Activated T-cell treated with anti-CD3 and anti-CD28 coated beads, Interleukin-2, amount 50 U/mL, for 4 hours (primary cell): ENCODE results near the gene TBK1. TPM values are rescaled to one million over a fixed set of nuclear protein-coding genes. Genes with fewer than 3 reads are reported as not detected.

Experiments
- ATAC-seq, 2 donors: fragments of 200-7000 bp; cut with Tn5 transposase; one replicate each; pipeline ENCODE4 v1.10.0; 2021
- DNase-seq: peaks from one replicate; pipeline ENCODE4 v3.0.0-alpha.2; 2020
- H3K27me3 Mint-ChIP-seq: one replicate; pipeline ENCODE4 v1.8.0; 2021; ENCODE audit warnings: low read depth, mixed read lengths
- H3K36me3 Mint-ChIP-seq: one replicate; pipeline ENCODE4 v1.8.0; 2022; ENCODE audit warnings: mixed read lengths; ENCODE audit not compliant: insufficient read depth
- H3K4me1 Mint-ChIP-seq: one replicate; pipeline ENCODE4 v1.8.0; 2021; ENCODE audit warnings: low read depth, mixed read lengths
- H3K4me3 Mint-ChIP-seq: one replicate; pipeline ENCODE4 v1.8.0; 2021; ENCODE audit warnings: mild to moderate bottlenecking, moderate library complexity, mixed read lengths
- H3K9me3 Mint-ChIP-seq: one replicate; pipeline ENCODE4 v1.8.0; 2021; ENCODE audit warnings: mixed read lengths
- total RNA-seq, 3 donors: library from RNA; stranded (reverse); gene quantifications; one replicate each; pipeline ENCODE4 v1.2.1, GENCODE V29; 2021

Gene TBK1
- total RNA-seq, 3 donors from 2014 or later: 15.1 to 20.5 (median 15.4) TPM

DNA sequence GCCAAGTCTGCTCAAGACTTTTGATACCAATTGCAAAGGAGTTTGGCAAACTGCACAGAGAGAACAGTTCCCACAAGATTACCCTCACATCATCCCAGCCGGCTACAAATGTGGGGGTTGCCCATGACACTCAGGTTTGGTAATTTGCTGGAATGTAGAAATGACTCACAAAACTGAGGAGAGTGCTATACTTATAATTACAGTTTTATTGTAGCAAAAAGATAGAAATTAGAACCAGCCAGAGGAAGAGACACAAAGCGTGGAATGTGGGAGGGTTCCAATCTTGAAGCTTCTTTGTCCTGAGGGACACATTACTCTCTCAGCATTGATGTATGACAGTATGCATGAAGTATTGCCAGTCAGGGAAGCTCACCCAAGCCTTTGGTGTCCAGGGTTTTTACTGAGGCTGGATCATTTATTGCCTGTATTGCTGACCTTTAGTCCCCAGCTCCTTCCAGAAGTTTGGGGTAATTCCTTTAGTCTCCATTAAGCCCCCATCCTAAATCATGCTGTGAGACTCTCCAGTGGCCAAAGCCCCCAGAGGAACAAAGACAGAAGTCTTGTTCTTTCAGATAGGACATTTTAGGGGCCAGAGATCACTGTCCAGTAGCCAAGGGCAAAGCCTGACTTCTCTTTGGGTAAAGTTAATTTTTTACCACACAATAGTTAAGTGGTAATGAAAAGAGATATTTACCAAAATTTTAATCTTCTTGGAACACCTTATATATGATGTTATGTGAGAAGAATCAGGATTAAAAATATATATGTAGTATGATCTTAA lies 9.9 kb downstream of the TBK1 start:
- Mint-ChIP-seq H3K4me3 (no peak overlapping the region), H3K4me1 (peaks cover 27% of the 10 kb centered on the region), H3K9me3 (no peaks in the 10 kb centered on the region), H3K36me3 (peaks cover 25% of the 10 kb centered on the region), H3K27me3 (no peaks in the 10 kb centered on the region)
- DNase-seq (no peak), ATAC-seq (no peak)

DNA sequence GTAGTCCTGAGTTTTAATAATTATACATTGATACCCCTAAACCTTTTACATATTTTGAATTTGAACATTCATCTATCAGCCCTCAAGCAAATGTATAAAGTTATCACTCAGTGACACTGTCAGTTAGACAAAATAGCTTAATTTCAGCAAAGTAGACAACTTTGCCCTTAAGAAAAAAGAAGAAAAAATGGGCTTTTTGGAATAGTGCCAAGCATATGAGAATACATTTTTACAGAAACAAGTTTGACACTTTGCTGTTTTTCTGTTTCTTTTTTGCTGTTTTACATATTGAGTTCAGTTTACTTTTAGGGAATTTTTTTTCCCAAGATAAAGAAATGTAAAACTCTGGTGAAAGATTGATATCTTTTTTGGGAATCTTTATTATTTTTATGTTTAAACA lies 14.3 kb downstream of the TBK1 start:
- Mint-ChIP-seq H3K4me3 (no peak overlapping the region), H3K27me3 (no peaks in the 10 kb centered on the region), H3K36me3 (peaks cover 33% of the 10 kb centered on the region), H3K4me1 (no peaks in the 10 kb centered on the region), H3K9me3 (no peaks in the 10 kb centered on the region)
- no peak for DNase-seq
- no peak for ATAC-seq

DNA sequence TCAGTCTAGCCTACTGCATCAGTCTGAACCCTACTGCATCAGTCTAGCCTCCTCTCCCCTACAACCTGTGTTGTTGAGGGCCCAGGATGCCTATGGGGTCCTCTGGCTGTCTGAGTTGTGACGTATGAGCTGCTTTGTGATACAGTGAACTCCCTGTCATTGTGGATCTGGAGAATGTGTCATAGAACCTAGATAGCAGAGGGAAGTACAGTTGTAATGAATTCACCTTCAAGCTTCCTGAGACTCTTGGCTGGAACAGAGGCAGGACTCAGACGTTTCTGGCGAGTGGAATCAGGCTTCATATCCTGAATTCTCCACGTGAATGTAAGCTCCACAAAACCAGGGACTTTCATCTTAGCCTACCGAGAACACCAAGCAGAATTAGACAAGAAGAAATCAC lies 17.0 kb downstream of the TBK1 start:
- no peaks in the 10 kb centered on the region for H3K9me3 Mint-ChIP-seq
- ATAC-seq: no peak
- H3K27me3 Mint-ChIP-seq: no peaks in the 10 kb centered on the region
- no peak for DNase-seq
- no peaks in the 10 kb centered on the region for H3K4me1 Mint-ChIP-seq
- peaks cover 41% of the 10 kb centered on the region for H3K36me3 Mint-ChIP-seq
- no peak overlapping the region for H3K4me3 Mint-ChIP-seq

DNA sequence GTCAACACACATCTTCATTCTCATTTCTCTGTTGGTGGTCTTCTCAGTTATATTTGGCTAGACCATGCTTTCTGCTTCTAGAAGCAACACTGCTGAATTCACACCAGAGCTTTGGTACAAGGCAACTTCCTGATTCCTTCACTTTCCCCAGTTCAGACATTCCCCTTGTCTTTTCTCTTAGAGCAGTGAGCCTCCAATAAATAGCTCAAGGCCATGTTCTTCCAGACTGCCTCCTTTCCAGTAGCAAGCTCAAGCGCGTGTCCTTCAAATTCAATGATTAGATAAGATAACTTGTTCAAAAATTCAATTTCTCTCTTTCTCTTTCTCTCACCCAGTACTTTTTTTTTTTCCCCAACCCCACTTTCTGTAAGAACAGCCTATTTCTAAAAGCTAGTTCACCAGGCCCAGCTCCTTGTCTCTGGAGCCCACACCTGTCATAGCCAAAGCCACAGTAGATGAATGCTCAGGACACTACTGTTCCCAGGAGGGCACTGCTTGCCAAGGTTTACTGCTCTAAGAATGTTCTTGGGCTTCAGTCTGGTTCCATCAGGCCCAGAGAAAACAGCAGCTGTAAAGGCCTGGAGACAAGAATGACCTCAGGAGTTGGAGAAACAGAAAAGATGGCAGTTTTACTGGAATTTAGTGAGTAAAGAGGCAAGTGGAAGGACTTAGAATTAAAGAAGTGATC lies 17.7 kb downstream of the TBK1 start:
- Mint-ChIP-seq H3K4me1 (no peaks in the 10 kb centered on the region), H3K36me3 (peaks cover 43% of the 10 kb centered on the region), H3K4me3 (no peak overlapping the region), H3K9me3 (no peaks in the 10 kb centered on the region), H3K27me3 (no peaks in the 10 kb centered on the region)
- ATAC-seq (no peak), DNase-seq (no peak)

DNA sequence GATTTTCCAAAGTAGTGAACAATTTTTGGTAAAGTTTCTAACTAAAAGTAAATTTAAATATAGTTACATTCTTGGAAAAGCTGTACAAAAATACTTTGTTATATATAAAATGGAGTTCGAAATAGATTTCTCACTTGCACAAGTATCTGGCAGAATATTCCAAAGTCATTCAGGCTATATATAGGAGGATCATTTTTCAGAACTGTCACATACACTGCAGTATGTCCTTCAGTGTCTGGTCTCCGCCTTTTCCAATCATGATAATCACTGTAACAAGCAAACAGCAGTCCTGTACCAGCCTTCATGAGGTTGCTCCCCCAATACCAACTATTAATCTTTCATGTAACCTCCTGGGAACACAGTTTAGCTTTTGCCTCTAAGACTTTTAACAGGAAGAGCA lies 18.6 kb downstream of the TBK1 start:
- Mint-ChIP-seq H3K4me1 (no peaks in the 10 kb centered on the region), H3K9me3 (peaks cover 4% of the 10 kb centered on the region), H3K4me3 (no peak overlapping the region), H3K27me3 (no peaks in the 10 kb centered on the region), H3K36me3 (peaks cover 48% of the 10 kb centered on the region)
- DNase-seq: no peak
- ATAC-seq: no peak

DNA sequence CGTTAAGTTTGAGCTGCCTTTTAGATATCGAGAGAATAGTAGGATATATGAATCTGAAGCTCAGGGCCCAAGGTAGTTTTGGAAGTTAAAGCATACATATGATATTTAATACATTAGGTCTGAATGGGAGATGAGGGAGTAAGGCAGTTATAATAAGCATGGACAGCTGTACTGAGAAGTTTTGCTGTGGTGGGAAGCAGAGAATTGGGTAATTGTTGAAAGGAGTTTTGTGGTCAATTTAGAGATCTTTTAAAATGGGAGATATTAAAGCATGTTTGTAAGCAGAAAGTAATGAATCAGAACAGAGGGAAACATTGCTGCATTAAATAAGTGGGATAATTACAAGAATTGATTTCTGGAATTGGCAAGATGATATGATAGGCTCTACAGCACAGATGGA lies 21.3 kb downstream of the TBK1 start:
- peaks cover 6% of the 10 kb centered on the region for H3K4me1 Mint-ChIP-seq
- DNase-seq (no peak), ATAC-seq (no peak)
- H3K9me3 Mint-ChIP-seq: peaks cover 19% of the 10 kb centered on the region
- peaks cover 58% of the 10 kb centered on the region for H3K36me3 Mint-ChIP-seq
- H3K27me3 Mint-ChIP-seq: no peaks in the 10 kb centered on the region
- no peak overlapping the region for H3K4me3 Mint-ChIP-seq

DNA sequence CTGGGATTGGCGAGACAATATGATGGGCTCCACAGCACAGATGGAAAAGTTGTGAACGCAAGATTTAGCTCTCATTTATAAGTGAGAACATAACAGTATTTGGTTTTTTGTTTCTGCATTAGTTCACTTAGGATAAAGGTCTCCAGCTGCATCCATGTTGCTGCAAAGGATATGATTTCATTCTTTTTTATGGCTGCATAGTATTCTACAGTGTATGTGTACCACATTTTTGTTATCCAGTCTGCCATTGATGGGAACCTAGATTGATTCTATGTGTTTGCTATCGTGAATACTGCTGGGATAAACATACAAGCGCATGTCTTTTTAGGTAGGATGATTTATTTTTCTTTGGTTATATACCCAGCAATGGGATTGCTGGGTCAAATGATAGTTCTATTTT lies 23.6 kb downstream of the TBK1 start:
- Mint-ChIP-seq H3K36me3 (peaks cover 50% of the 10 kb centered on the region), H3K4me3 (no peak overlapping the region), H3K9me3 (peaks cover 19% of the 10 kb centered on the region), H3K4me1 (peaks cover 7% of the 10 kb centered on the region), H3K27me3 (no peaks in the 10 kb centered on the region)
- DNase-seq (no peak), ATAC-seq (no peak)

DNA sequence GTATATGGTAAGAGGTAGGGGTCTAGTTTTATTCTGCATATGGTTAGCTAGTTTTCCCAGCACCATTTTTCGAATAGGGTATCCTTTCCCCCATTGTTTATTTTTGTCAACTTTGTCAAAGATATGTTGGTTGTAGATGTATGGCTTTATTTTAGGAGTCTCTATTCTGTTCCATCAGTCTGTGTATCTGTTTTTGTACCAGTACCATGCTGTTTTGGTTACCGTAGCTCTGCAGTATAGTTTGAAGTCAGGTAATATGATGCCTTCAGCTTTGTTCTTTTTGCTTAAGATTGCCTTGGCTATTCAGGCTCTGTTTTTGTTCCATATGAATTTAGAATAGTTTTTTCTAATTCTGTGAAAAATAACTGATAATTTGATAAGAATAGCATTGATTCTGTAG lies 24.9 kb downstream of the TBK1 start:
- H3K4me3 Mint-ChIP-seq: no peak overlapping the region
- peaks cover 7% of the 10 kb centered on the region for H3K4me1 Mint-ChIP-seq
- no peaks in the 10 kb centered on the region for H3K27me3 Mint-ChIP-seq
- DNase-seq (no peak), ATAC-seq (no peak)
- H3K36me3 Mint-ChIP-seq: peaks cover 44% of the 10 kb centered on the region
- peaks cover 19% of the 10 kb centered on the region for H3K9me3 Mint-ChIP-seq

DNA sequence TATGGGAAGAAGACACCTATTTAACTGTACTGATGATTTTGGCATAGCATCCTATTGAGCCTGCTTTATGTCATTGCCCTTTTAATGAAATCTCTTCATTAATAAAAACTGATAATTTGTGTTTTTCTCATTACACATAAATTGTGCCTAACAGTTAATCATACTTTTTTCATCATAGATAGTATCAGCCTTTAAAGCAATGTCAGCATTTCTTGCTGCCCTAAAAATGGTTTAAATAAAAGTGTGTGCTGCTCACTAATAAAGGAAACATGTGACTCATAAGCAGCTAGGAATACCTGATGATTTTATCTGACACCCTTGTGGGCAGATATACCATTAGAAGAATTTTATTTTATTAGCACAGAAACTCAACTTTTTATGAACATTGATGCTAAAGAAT lies 26.7 kb downstream of the TBK1 start:
- peaks cover 19% of the 10 kb centered on the region for H3K9me3 Mint-ChIP-seq
- ATAC-seq (no peak), DNase-seq (no peak)
- H3K4me1 Mint-ChIP-seq: peaks cover 7% of the 10 kb centered on the region
- peaks cover 42% of the 10 kb centered on the region for H3K36me3 Mint-ChIP-seq
- H3K4me3 Mint-ChIP-seq: no peak overlapping the region
- H3K27me3 Mint-ChIP-seq: no peaks in the 10 kb centered on the region

DNA sequence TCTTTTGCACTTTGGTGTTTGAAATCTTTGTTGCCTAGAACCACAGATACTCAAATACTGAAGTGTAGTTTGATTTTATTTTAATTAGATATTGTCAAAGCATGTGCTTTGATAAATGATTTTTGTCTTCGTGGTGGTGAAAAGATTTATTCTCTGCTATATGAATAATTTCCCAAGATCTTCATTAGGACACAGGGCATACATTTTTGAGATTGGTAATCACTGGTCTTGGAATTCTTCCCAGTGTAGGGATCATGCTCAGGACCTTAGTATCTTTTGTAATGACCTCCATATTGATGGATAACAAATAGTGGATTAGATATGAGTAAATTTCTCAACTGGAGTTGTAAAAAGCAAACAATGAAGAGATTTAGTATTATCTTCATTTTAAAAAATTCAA lies 28.2 kb downstream of the TBK1 start:
- no peak for DNase-seq
- Mint-ChIP-seq H3K4me1 (peaks cover 7% of the 10 kb centered on the region), H3K9me3 (peaks cover 18% of the 10 kb centered on the region), H3K27me3 (no peaks in the 10 kb centered on the region), H3K4me3 (no peak overlapping the region), H3K36me3 (peaks cover 40% of the 10 kb centered on the region)
- no peak for ATAC-seq

DNA sequence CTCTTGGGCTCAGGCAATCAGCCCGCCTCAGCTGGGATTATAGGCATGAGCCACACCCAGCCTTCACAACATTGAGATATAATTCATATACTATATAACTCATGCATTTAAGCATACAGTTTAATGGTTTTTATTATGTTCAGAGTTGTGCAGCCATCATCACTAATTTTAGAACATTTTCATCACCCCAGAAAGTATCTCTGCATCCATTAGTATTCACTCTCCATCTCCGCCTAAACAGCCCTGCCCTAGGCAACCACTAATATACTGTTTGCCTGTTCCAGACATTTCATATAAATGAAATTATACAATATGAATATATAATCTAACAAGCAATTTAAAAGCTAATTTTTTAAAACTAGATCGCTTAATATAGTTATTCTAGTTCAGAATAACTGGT lies 34.7 kb downstream of the TBK1 start:
- no peak overlapping the region for H3K4me3 Mint-ChIP-seq
- DNase-seq (no peak), ATAC-seq (no peak)
- H3K36me3 Mint-ChIP-seq: peaks cover 26% of the 10 kb centered on the region
- no peaks in the 10 kb centered on the region for H3K9me3 Mint-ChIP-seq
- peaks cover 4% of the 10 kb centered on the region for H3K4me1 Mint-ChIP-seq
- no peaks in the 10 kb centered on the region for H3K27me3 Mint-ChIP-seq

DNA sequence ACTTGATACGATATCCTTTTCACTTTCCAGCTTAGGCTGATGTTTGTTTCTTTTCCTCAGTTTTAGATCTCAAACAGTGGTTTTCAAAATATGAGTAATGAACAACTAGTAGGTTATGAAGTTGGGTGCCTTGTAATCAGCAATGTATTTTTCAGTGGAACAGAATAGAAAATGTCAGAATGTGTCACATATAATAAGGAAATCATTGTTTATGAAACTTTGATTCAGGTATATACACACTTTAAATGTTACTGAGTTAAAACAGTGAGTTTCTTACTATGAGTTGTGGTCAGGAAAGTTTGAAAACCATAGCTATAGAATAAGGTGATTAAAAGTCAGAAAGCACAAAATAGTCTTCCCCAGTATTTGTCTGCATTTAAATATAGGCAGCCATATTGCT lies 39.8 kb downstream of the TBK1 start:
- H3K4me3 Mint-ChIP-seq: no peak overlapping the region
- DNase-seq (no peak), ATAC-seq (peak; percentile 50 to 70)
- no peaks in the 10 kb centered on the region for H3K9me3 Mint-ChIP-seq
- no peaks in the 10 kb centered on the region for H3K27me3 Mint-ChIP-seq
- peaks cover 14% of the 10 kb centered on the region for H3K36me3 Mint-ChIP-seq
- peaks cover 16% of the 10 kb centered on the region for H3K4me1 Mint-ChIP-seq

DNA sequence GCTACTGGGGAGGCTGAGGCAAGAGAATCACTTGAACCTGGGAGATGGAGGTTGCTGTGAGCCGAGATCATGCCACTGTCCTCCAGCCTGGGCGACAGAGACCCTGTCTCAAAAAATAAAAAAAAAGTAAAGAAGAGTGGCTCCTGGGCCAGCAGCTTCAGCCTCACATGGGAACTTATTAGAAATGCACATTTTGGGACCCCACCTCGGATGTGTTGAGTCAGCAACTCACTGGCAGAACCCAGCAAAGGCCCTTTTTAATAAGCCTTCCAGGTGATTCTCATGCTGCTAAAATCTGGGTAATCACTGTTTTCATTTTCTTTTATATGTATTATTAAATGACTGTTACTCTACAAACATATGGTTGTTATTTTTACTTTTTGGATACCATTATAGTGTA lies 41.6 kb downstream of the TBK1 start:
- Mint-ChIP-seq H3K4me3 (no peak overlapping the region), H3K27me3 (no peaks in the 10 kb centered on the region), H3K36me3 (peaks cover 20% of the 10 kb centered on the region), H3K9me3 (no peaks in the 10 kb centered on the region), H3K4me1 (peaks cover 16% of the 10 kb centered on the region)
- ATAC-seq: no peak
- no peak for DNase-seq

DNA sequence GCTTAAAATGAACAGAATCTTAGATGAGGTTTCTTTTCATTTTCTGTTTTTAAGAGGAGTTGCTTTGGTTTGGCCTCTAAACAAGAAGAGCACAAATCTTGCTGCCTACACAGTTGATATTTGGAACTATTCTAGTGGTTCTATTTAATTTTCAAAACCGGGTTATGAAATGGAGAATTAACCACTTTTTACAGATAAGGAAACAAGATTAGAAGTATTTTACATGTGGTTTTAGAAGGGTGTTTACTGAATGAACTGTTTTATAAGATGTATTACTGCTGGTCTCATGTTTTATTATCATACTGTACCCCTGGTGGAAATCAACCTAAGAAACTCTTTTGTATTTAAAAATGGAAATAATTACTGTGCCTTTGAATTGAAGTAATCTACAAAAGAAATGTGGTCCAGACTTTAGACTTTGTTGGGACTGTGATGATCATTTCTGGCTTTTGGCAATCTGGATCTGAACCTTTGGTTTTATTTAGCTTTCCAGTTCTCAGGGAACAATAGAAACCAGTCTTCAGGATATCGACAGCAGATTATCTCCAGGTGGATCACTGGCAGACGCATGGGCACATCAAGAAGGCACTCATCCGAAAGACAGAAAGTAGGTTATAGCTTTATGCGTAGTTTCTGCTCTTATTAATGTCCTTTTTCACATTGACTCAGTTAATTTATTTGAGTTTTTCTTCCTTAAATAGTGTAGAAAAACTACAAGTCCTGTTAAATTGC lies 43.2 kb downstream of the TBK1 start:
- no peak overlapping the region for H3K4me3 Mint-ChIP-seq
- peaks cover 16% of the 10 kb centered on the region for H3K4me1 Mint-ChIP-seq
- no peaks in the 10 kb centered on the region for H3K9me3 Mint-ChIP-seq
- peaks cover 18% of the 10 kb centered on the region for H3K36me3 Mint-ChIP-seq
- no peaks in the 10 kb centered on the region for H3K27me3 Mint-ChIP-seq
- ATAC-seq: no peak
- DNase-seq: no peak
